Fibroblast of villous mesenchyme (primary cell): ENCODE data around the gene OGFOD2. TPM values are rescaled to one million over a fixed set of nuclear protein-coding genes. Genes with fewer than 3 reads are reported as not detected.

ENCODE experiments used
- DNase-seq: peaks from one replicate; pipeline ENCODE4 v3.0.0-alpha.2; 2010; ENCODE audit warnings: low read depth
- H3K4me3 ChIP-seq: 2 replicates; pipeline ENCODE4 v1.5.1; 2011; ENCODE audit warnings: low read depth, mild to moderate bottlenecking, low read length
- total RNA-seq: library from RNA; depleted of rRNA; stranded (reverse); fragments of >200 nt; gene quantifications from 2 replicates; pipeline ENCODE4 v1.2.3, GENCODE V29; 2012
- TF ChIP-seq, protein P1 (sequence below): IDR thresholded peaks from 2 replicates; pipeline ENCODE4 v1.5.1; 2012; ENCODE audit warnings: low read depth, mild to moderate bottlenecking, low read length; ENCODE audit not compliant: insufficient read depth

The OGFOD2 gene
- total RNA-seq, 1 donor: 7.3 TPM

DNA sequence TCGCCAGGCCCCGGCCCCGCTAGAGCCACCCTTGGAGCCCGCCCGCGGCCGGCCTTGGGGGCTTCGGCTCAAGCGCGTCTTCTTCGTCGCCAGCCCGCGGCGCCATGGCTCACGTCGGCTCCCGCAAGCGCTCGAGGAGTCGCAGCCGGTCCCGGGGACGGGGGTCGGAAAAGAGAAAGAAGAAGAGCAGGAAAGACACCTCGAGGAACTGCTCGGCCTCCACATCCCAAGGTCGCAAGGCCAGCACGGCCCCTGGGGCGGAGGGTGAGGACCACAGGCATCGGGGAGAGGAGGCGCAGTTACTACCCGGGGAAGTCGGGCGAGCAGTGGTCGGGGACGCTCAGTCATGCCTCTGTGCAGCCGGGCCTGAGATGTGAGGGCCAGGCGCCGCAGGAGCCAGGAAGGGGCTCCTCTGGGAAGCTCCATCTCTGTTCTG is 6.0 kb downstream of the OGFOD2 start:
- no peak for DNase-seq
- TF ChIP-seq, protein P1, sequence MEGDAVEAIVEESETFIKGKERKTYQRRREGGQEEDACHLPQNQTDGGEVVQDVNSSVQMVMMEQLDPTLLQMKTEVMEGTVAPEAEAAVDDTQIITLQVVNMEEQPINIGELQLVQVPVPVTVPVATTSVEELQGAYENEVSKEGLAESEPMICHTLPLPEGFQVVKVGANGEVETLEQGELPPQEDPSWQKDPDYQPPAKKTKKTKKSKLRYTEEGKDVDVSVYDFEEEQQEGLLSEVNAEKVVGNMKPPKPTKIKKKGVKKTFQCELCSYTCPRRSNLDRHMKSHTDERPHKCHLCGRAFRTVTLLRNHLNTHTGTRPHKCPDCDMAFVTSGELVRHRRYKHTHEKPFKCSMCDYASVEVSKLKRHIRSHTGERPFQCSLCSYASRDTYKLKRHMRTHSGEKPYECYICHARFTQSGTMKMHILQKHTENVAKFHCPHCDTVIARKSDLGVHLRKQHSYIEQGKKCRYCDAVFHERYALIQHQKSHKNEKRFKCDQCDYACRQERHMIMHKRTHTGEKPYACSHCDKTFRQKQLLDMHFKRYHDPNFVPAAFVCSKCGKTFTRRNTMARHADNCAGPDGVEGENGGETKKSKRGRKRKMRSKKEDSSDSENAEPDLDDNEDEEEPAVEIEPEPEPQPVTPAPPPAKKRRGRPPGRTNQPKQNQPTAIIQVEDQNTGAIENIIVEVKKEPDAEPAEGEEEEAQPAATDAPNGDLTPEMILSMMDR: no peak

DNA sequence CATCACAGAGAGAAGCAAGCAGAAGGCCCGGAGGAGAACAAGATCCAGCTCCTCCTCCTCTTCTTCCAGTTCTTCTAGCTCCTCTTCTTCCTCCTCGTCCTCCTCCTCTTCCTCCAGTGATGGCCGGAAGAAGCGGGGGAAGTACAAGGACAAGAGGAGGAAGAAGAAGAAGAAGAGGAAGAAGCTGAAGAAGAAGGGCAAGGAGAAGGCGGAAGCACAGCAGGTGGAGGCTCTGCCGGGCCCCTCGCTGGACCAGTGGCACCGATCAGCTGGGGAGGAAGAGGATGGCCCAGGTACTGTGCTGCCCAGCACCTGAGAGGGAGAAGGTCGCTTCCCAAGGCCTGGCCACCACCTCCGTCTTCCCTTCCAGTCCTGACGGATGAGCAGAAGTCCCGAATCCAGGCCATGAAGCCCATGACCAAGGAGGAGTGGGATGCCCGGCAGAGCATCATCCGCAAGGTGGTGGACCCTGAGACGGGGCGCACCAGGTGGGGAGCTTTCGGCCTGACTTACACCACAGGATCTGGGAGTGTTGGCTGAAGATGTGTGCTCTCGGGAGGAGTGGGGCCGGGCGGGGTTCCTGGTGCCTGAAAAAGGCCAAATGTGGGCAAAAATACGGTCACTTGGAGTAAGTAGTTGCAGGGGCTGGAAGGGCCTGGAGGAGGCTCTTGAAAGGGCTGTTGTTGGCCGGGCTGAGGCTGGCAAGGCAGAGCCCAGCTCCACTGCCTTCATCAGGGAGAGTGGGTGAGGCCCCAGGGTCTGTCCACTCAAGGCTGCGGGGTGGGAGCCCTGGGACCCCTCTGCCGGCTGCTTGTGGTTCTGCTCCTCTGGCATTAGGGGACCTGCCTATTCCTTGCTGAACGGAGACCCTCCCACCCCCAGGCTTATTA is 6.8 kb downstream of the OGFOD2 start:
- TF ChIP-seq, protein P1: no peak
- no peak for DNase-seq
- peak overlapping the region; percentile 85 for H3K4me3 ChIP-seq

More for the DNA sequence above, 6.0 kb downstream of the OGFOD2 start:
- peak overlapping the region; percentile 85 for H3K4me3 ChIP-seq

DNA sequence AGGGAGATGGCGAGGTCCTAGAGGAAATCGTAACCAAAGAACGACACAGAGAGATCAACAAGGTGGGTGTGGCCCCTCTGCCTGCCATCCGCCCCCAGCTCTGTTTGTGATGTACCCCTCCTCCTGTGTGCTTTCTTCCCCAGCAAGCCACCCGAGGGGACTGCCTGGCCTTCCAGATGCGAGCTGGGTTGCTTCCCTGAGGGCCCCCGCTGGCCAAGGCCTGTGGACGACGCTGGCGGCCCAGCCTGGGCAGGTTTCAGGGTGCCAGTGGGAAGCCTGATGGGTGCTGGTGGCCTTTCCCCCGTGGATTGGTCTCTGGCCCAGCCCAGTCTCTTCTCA is 7.4 kb downstream of the OGFOD2 start:
- TF ChIP-seq, protein P1: no peak
- no peak for DNase-seq
- H3K4me3 ChIP-seq: peak overlapping the region; percentile 85

DNA sequence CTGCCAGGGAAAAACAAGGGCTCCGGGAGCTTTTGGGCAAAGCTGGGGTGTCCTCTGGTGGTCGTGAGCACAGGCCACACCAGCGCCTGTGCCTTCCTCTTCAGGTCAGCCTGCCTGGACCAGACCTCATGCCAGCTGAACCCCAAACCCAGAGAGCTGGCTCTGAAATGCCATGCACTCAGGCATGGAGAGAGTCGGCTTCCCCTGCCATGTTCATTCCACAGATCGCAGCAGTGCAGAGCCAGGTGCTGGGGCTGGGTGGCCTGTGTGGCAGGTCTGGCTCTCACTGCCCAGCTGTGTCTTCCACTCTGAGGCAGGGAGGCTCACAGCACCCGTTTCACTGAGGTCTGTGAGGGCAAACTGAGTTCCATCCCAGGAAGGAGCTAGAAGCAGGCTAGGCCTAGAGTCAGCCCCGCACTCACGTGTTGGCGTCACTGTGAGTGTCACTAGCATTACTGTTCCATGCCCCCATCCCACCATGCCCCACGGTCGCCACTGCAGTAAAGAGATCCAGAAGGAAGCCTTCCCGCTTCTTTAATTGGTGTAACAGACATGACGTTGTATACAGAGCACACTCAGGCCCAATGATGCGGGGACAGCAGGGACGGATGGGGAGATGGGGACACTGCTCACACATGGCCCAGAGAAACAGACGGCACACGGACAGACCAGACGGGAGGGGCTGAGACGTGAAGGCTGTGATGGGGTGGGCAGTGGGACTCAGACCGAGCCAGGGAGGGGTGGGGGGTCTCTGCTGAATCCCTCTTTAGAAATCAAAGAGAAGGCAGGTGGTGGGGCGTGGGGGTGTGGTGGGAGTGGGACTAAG is 8.1 kb downstream of the OGFOD2 start:
- TF ChIP-seq, protein P1: no peak
- no peak overlapping the region for H3K4me3 ChIP-seq
- DNase-seq: no peak

DNA sequence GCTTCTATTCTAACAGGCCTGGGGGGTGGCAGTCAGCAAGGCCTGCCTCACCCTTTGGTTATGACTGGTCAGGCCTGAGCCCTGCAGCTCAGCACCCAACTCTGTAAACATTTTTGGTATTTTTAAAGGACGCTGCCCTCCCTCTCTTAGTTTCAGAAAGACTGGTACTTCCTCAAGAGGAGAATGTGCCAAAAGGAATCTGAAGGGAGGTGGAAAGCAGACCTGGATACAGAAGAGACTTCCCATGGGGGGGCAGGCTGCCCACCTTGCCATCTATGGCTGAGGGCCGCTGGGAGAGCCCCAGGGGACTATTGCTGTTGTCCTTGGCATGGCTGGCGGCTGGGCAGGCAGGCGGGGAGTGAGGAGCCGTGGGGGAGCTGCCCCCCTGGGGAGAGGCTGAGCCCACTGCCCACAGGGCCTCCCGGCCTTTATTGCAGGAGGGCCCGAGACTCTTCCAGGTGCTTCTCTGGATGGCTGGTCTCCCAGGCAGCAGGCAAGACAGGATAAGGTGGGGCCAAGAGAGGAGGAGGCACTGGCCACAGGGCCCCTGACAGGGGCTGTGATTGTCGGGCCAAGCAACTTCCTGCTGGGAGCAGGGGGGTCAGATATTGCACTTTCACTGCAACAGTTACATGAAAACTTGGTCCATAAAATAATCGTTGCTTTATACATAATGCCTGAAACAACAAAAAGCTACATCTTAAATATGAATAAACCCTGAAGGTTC is 8.9 kb downstream of the OGFOD2 start:
- DNase-seq: no peak
- TF ChIP-seq, protein P1: no peak
- no peak overlapping the region for H3K4me3 ChIP-seq

DNA sequence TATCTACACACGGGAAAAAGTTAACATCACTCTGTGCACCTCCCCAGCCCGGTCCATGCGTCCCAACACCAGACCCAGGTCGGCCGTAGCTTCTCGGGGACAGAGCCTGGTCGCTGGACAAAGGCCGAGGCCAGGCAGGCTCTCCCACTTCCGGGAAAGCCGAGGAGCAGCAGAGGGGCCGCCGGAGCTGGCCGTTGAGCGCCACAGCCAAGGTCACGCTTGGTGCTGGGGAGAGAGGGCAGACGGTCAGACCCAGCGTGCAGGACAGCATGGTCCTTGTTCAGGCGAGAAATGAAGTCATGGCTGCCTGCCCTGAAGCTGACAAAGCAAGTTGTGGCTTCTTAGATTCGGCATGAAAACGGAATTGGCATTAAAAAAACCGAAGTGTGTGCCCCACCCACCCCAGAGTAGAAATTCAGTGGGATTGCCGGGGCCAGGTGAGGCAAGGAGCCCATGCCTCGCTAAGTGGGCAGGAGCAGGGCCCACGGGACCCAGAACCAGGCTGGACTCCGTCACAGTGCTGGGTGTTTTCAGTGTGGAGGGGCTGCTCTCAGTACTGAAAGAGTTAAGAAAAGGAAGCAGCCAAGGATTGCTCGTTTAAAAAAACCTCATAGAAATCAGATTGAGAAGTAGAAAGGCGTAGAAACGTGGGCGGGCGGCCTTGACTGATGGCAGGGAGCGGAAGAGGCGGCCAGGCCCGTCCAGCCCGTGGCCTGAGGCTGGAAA is 9.7 kb downstream of the OGFOD2 start:
- TF ChIP-seq, protein P1: no peak
- peak; percentile 24 for DNase-seq
- no peak overlapping the region for H3K4me3 ChIP-seq
